ENCODE measurements around the gene AP5B1. TPM values are rescaled to one million over a fixed set of nuclear protein-coding genes. Genes with fewer than 3 reads are reported as not detected.

The AP5B1 gene
- total RNA-seq, 4 donors from 2014 or later, result 16.4 to 38.5 (median 23.3) TPM

DNA sequence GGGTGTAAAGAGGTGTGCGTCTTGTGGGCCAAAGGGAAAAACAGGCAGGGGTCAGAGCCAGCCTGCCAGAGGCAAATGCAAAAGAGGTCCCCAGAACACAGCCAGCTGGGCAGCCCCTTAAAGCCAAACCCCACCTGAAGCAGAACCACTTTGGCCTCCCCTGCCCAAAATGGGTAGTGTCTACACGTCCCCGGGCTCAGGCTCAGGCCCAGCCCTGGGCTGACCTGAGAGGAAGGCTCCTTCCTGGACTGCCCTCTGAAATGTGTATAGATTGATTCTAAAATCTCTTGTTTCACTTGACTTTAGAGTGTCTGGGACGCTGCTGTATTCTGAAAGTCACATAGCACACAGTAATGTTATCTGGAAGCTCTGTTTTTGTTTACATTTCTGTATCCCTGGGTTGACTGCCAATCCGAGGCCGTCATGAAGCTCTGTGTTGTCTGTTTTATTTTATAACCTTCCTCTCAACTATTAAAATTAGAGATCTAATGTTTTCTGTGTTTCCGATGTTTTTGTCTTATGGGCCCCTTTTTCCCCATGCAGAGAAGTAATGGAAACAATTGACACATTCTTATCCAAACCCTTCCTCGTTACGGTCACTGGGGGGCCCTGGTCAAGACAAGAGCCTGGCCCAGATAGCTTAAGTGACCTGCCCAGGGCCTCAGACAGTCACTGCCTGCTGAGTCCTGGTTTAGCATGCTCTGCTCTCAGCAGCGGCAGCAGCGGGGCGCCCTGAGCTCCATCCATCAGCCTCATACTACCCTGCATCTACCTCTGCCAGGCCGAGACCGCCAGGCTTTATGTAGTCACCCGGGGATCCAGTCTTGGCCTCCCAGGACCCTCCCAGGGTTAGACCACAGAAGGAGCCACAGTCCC lies 16.2 kb upstream of the AP5B1 start:
- Histone ChIP-seq H3K27ac (no peak overlapping the region), H3K4me1 (peaks cover 14 to 25% (median 18%) of the 10 kb centered on the region in 3 donors), H3K9me3 (no peaks in the 10 kb centered on the region), H3K36me3 (peaks cover 0 to 33% (median 23%) of the 10 kb centered on the region in 3 donors), H3K4me3 (no peak overlapping the region), H3K27me3 (peaks cover 0 to 63% (median 0%) of the 10 kb centered on the region in 4 donors)
- DNase-seq, result no peak
- intact Hi-C loops (cut with DNase I), result no loop called here
- 74 to 78% methylated on average over 9 to 13 of the region's 15 CpGs for WGBS, 2 donors
- no peak for TF ChIP-seq POLR2A (IDR thresholded peaks at IDR 0.05)
- TF ChIP-seq, protein P1, sequence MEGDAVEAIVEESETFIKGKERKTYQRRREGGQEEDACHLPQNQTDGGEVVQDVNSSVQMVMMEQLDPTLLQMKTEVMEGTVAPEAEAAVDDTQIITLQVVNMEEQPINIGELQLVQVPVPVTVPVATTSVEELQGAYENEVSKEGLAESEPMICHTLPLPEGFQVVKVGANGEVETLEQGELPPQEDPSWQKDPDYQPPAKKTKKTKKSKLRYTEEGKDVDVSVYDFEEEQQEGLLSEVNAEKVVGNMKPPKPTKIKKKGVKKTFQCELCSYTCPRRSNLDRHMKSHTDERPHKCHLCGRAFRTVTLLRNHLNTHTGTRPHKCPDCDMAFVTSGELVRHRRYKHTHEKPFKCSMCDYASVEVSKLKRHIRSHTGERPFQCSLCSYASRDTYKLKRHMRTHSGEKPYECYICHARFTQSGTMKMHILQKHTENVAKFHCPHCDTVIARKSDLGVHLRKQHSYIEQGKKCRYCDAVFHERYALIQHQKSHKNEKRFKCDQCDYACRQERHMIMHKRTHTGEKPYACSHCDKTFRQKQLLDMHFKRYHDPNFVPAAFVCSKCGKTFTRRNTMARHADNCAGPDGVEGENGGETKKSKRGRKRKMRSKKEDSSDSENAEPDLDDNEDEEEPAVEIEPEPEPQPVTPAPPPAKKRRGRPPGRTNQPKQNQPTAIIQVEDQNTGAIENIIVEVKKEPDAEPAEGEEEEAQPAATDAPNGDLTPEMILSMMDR (IDR thresholded peaks at IDR 0.05), result no peak

DNA sequence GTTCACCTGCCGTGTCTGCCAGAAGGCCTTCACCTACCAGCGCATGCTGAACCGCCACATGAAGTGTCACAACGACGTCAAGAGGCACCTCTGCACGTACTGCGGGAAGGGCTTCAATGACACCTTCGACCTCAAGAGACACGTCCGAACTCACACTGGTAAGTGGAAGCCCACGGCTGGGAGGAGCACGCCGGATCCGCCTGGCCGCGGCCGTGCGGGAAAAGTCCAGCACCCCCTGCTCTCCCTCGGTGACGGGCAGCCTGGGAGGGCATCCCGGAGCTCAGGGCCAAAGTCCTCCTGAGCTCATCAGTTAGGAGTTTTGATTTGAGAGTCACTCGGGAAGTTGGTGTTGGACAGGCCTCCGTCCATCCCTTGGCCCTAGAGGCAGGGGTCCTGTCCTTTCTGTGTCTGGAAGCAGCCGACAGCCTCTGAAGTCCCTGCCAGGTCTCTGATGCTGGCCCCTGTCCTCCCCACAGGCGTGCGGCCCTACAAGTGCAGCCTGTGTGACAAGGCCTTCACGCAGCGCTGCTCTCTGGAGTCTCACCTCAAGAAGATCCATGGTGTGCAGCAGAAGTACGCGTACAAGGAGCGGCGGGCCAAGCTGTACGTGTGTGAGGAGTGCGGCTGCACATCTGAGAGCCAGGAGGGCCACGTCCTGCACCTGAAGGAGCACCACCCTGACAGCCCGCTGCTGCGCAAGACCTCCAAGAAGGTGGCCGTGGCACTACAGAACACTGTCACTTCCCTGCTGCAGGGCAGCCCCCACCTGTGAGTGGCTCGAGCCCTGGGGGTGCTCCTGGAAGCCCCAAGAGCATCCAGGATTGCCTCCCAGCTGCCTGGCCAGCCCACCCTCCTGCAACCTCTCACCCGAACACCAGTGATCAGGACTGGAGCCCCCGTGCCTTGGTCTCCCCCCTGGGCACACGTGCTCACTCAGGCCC lies 14.1 kb upstream of the AP5B1 start:
- peaks cover 28 to 46% (median 34%) of the 10 kb centered on the region in 3 donors for H3K4me1 ChIP-seq
- WGBS, 2 donors, result 92 to 94% methylated on average over 5 to 12 of the region's 42 CpGs

DNA sequence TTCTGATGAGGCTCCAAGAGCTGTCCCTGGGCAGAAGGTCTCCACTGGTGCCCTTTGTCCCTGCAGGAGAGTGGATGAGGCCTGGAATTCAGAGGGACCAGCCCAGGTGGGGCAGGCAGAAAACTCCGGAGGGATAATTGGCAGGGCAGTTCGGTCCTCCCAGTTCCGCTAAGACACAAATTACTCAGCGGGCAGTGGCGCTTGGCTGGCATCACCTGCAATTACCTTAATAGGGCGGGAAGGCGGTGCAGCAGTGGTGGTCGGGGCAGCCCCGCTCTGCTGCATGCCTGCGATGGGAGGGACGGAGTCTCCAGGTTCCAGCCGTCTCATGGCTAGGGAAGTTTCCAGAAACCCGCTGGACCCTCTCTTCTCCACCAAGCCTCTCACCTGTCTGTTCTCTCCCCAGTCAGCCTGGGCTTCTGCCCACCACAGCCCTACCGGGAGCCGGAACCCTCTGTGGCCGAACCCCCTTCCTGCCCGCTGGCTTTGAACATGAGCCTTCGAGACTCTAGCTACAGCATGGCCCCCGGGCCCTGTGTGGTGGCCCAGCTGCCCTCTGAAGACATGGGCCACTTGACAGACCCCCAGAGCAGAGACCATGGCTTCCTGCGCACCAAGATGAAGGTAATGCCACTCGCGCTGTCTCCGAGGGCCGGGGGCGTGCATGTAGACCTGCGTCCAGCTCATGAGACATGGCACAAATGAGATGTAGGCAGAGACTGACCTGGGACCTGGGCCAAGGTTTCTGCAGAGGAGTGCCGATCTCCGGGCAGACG lies 13.0 kb upstream of the AP5B1 start:
- no peak for DNase-seq
- peaks cover 0 to 38% (median 0%) of the 10 kb centered on the region in 4 donors for H3K27me3 ChIP-seq
- H3K4me3 ChIP-seq, result peak overlapping the region in 3 of 4 donors; percentile 2 to 69 (median 19)
- WGBS, 2 donors, result 79% methylated on average over 12 of the region's 29 CpGs; no CpG with 5 or more reads in 1 of the 2 donors
- H3K4me1 ChIP-seq, result peaks cover 28 to 56% (median 34%) of the 10 kb centered on the region in 3 donors
- intact Hi-C loops (cut with DNase I), result no loop called here
- TF ChIP-seq, protein P1 (IDR thresholded peaks at IDR 0.05), result no peak
- no peak for TF ChIP-seq POLR2A (IDR thresholded peaks at IDR 0.05)
- peak overlapping the region in 3 of 4 donors; percentile 86 to 91 (median 89) for H3K27ac ChIP-seq
- H3K9me3 ChIP-seq, result no peaks in the 10 kb centered on the region
- peaks cover 0 to 33% (median 23%) of the 10 kb centered on the region in 3 donors for H3K36me3 ChIP-seq

More for the DNA sequence above, 14.1 kb upstream of the AP5B1 start:
- intact Hi-C loops (cut with DNase I), result no loop called here
- TF ChIP-seq POLR2A (IDR thresholded peaks at IDR 0.05), result no peak
- TF ChIP-seq, protein P1 (IDR thresholded peaks at IDR 0.05), result no peak
- H3K27me3 ChIP-seq, result peaks cover 0 to 43% (median 0%) of the 10 kb centered on the region in 4 donors
- no peak for DNase-seq
- no peak overlapping the region for H3K4me3 ChIP-seq
- H3K36me3 ChIP-seq, result peaks cover 0 to 33% (median 23%) of the 10 kb centered on the region in 3 donors
- H3K27ac ChIP-seq, result no peak overlapping the region
- H3K9me3 ChIP-seq, result no peaks in the 10 kb centered on the region

DNA sequence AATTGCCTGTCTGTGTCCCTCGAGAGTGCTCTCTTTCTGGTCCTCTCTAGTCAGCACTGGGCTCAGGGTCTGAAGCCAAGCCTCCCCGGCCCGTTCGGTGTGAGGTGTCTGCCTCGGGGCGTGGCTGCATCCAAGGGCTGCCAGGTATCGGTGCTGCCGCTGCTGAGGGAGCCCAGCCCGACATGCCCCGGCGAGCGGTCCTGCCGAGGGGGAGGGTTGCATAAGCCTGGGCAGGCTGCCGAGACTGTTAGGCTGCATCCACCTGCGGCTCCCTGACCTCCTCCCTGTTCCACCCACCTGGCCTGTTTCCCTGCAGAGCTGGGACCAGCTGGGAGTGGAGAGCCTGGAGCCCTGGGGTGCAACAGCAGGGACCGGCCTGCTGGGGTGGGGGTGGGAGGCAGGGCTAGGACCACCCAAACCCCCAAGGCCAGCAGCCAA lies 12.4 kb upstream of the AP5B1 start:
- Histone ChIP-seq H3K4me3 (peak overlapping the region; percentile 2 to 69 (median 14)), H3K4me1 (peaks cover 33 to 63% (median 37%) of the 10 kb centered on the region in 3 donors), H3K36me3 (peaks cover 0 to 33% (median 23%) of the 10 kb centered on the region in 3 donors), H3K27ac (peak overlapping the region; percentile 78 to 91 (median 88)), H3K9me3 (no peaks in the 10 kb centered on the region), H3K27me3 (peaks cover 0 to 38% (median under 1%) of the 10 kb centered on the region in 4 donors)
- TF ChIP-seq, protein P1 (IDR thresholded peaks at IDR 0.05), result no peak
- TF ChIP-seq POLR2A (IDR thresholded peaks at IDR 0.05), result peak in 1 of 4 donors; percentile 15
- intact Hi-C loops (cut with DNase I), result no loop called here
- DNase-seq, result no peak
- 41 to 45% methylated on average over 3 to 11 of the region's 16 CpGs for WGBS, 2 donors

All from esophagus squamous epithelium (tissue), 5 donors.